Skin epidermis (tissue), 12 donors: ENCODE results near the gene RNASE13.

Experiments used
- H3K27ac ChIP-seq, 21 experiments: fragments of 200-600 bp; sonication (generic) in 11 of 21; one replicate each; pipeline ENCODE4 v1.5.0; 2020; ENCODE audit warnings: mild to moderate bottlenecking in 3 of 21, inconsistent platforms in 2 of 21, moderate library complexity in 2 of 21
- H3K4me3 ChIP-seq, 7 experiments: fragments of 200-600 bp; sonication (generic) in 2 of 7; one replicate each; pipeline ENCODE4 v1.5.0; 2020; ENCODE audit warnings: inconsistent platforms in 2 of 7, mild to moderate bottlenecking in 2 of 7, moderate library complexity in 1 of 7

Gene RNASE13

GRCh38 chr14:21068521-21069387 lies 34.1 kb upstream of the RNASE13 start:
- H3K27ac ChIP-seq: peak overlapping the region in 18 of 21 experiments; percentile 23 to 94 (median 89)
- H3K4me3 ChIP-seq: peak overlapping the region; percentile 48 to 72 (median 61)

GRCh38 chr14:21066882-21067502 lies 32.4 kb upstream of the RNASE13 start:
- H3K27ac ChIP-seq: no peak overlapping the region
- H3K4me3 ChIP-seq: no peak overlapping the region

- Histone ChIP-seq H3K4me3 (no peak overlapping the region), H3K27ac (no peak overlapping the region)
These were observed 28.9 kb upstream of the RNASE13 start for GRCh38 chr14:21063479-21063878.

GRCh38 chr14:21061347-21061668 lies 26.7 kb upstream of the RNASE13 start:
- Histone ChIP-seq H3K4me3 (no peak overlapping the region), H3K27ac (no peak overlapping the region)

- H3K27ac ChIP-seq: no peak overlapping the region
- no peak overlapping the region for H3K4me3 ChIP-seq
These were observed 26.2 kb upstream of the RNASE13 start for GRCh38 chr14:21060614-21061346.

- no peak overlapping the region for H3K27ac ChIP-seq
These were observed 25.4 kb upstream of the RNASE13 start for GRCh38 chr14:21059842-21060613.

GRCh38 chr14:21058903-21059302 lies 24.3 kb upstream of the RNASE13 start:
- no peak overlapping the region for H3K27ac ChIP-seq
- H3K4me3 ChIP-seq: no peak overlapping the region

More at GRCh38 chr14:21059842-21060613, 25.4 kb upstream of the RNASE13 start:
- H3K4me3 ChIP-seq: no peak overlapping the region

GRCh38 chr14:21057803-21058675 lies 23.4 kb upstream of the RNASE13 start, which contains the start of gene RNASE8:
Gene RNASE8, plus strand, starts transcription at chr14:21057822. Its CDS starts 71 bp downstream, at chr14:21057893.
- peak within 1 kb of the TSS in 1 of 21 experiments; percentile 12 for H3K27ac ChIP-seq
- H3K4me3 ChIP-seq: no peak within 1 kb of the TSS

GRCh38 chr14:21056520-21057163 lies 22.0 kb upstream of the RNASE13 start:
- H3K27ac ChIP-seq: peak overlapping the region in 2 of 21 experiments; percentile 12 to 21
- H3K4me3 ChIP-seq: no peak overlapping the region

- Histone ChIP-seq H3K27ac (peak overlapping the region in 1 of 21 experiments; percentile 21), H3K4me3 (no peak overlapping the region)
These were observed 21.0 kb upstream of the RNASE13 start for GRCh38 chr14:21055432-21056117.

GRCh38 chr14:21054768-21055145 lies 20.1 kb upstream of the RNASE13 start:
- Histone ChIP-seq H3K4me3 (no peak overlapping the region), H3K27ac (no peak overlapping the region)

GRCh38 chr14:21054123-21054767 lies 19.6 kb upstream of the RNASE13 start:
- no peak overlapping the region for H3K27ac ChIP-seq
- no peak overlapping the region for H3K4me3 ChIP-seq

- no peak overlapping the region for H3K27ac ChIP-seq
- no peak overlapping the region for H3K4me3 ChIP-seq
These were observed 18.8 kb upstream of the RNASE13 start for GRCh38 chr14:21053184-21054122.

GRCh38 chr14:21050597-21050996 lies 16.0 kb upstream of the RNASE13 start:
- no peak overlapping the region for H3K4me3 ChIP-seq

GRCh38 chr14:21049271-21049673 lies 14.7 kb upstream of the RNASE13 start:
- Histone ChIP-seq H3K4me3 (no peak overlapping the region), H3K27ac (no peak overlapping the region)

More at GRCh38 chr14:21050597-21050996, 16.0 kb upstream of the RNASE13 start:
- H3K27ac ChIP-seq: no peak overlapping the region

- H3K27ac ChIP-seq: no peak overlapping the region
- H3K4me3 ChIP-seq: no peak overlapping the region
These were observed 14.0 kb upstream of the RNASE13 start for GRCh38 chr14:21048638-21049037.
